GM23338 (cell line): ENCODE data around the gene ELL2.

Experiments
- CREB1 ChIP-seq: fragments of 250-450 bp; sonication (Bioruptor Pico); IDR thresholded peaks from 2 replicates; pipeline ENCODE4 v1.5.0; 2020; ENCODE audit warnings: low read depth, mild to moderate bottlenecking, moderate library complexity
- CTCF ChIP-seq, 2 experiments: fragments of 200-600 bp in 1 of 2; sonication (generic) in 1 of 2; conservative IDR thresholded peaks; 2 replicates each; pipeline versions ENCODE4 v1.5.1 to v1.6.1; 2016 to 2017; ENCODE audit warnings: antibody characterized with exemption in 2 of 2, low read depth in 2 of 2, mild to moderate bottlenecking in 2 of 2, moderate library complexity in 1 of 2
- EZH2 ChIP-seq: fragments of 200-600 bp; sonication (generic); IDR thresholded peaks from one replicate; pipeline ENCODE4 v1.8.0; 2017; ENCODE audit warnings: antibody characterized with exemption, mild to moderate bottlenecking, low read depth; ENCODE audit not compliant: unreplicated experiment
- JUNB ChIP-seq: IDR thresholded peaks from one replicate; pipeline ENCODE4 v1.6.1; 2016; ENCODE audit warnings: antibody characterized with exemption; ENCODE audit not compliant: unreplicated experiment
- POLR2AphosphoS5 ChIP-seq: IDR thresholded peaks from 2 replicates; pipeline ENCODE4 v1.6.1; 2016; ENCODE audit warnings: antibody characterized with exemption, low read depth

GRCh38 chr5:95958310-95959014 is 3.2 kb downstream of the ELL2 start:
- TF ChIP-seq CTCF (conservative IDR thresholded peaks at IDR 0.05; ENCODE audit: low read depth in 2 of 2) (no peak), EZH2 (no peak), JUNB (no peak), POLR2AphosphoS5 (no peak), CREB1 (CRISPR knock-in tag) (no peak)
